SK-N-SH treated with all-trans-retinoic acid at 6 μM for 48 hours (cell line): ENCODE measurements around the gene NDUFAF4.

Experiments
- ARNTL ChIP-seq: fragments of 450-650 bp; formaldehyde crosslinking; IDR thresholded peaks from 2 replicates; pipeline ENCODE4 v1.5.0; 2020; ENCODE audit warnings: low read depth, mild to moderate bottlenecking, moderate library complexity, borderline replicate concordance
- BACH2 ChIP-seq: fragments of 250-450 bp; sonication (Bioruptor Pico); IDR thresholded peaks from 2 replicates; pipeline ENCODE4 v1.9.0; 2021; ENCODE audit warnings: mild to moderate bottlenecking, borderline replicate concordance
- GLIS3 ChIP-seq: fragments of 250-450 bp; sonication (Bioruptor Pico); IDR thresholded peaks from 2 replicates; pipeline ENCODE4 v1.5.0; 2020; ENCODE audit warnings: mild to moderate bottlenecking, moderate library complexity
- PATZ1 ChIP-seq: fragments of 250-450 bp; sonication (Bioruptor Pico); IDR thresholded peaks from 2 replicates; pipeline ENCODE4 v1.8.0; 2020; ENCODE audit warnings: mild to moderate bottlenecking, moderate library complexity, borderline replicate concordance
- PPARA ChIP-seq: fragments of 250-450 bp; sonication (Bioruptor Pico); IDR thresholded peaks from 2 replicates; pipeline ENCODE4 v1.5.0; 2020; ENCODE audit warnings: mild to moderate bottlenecking, borderline replicate concordance
- RARB ChIP-seq: fragments of 250-450 bp; sonication (Bioruptor Pico); IDR thresholded peaks from 2 replicates; pipeline ENCODE4 v1.8.0; 2021; ENCODE audit warnings: mild to moderate bottlenecking, moderate library complexity
- TCF4 ChIP-seq: fragments of 250-450 bp; sonication (Bioruptor Pico); IDR thresholded peaks from 2 replicates; pipeline ENCODE4 v1.8.0; 2021; ENCODE audit warnings: mild to moderate bottlenecking, moderate library complexity, borderline replicate concordance
- TOX ChIP-seq: fragments of 250-450 bp; sonication (Bioruptor Pico); IDR thresholded peaks from 2 replicates; pipeline ENCODE4 v1.8.0; 2021; ENCODE audit warnings: mild to moderate bottlenecking, moderate library complexity, borderline replicate concordance
- ZFP3 ChIP-seq: fragments of 250-450 bp; sonication (Bioruptor Pico); IDR thresholded peaks from 2 replicates; pipeline ENCODE4 v1.5.0; 2020; ENCODE audit warnings: mild to moderate bottlenecking, moderate library complexity
- ZFP30 ChIP-seq: fragments of 450-650 bp; formaldehyde crosslinking; IDR thresholded peaks from 2 replicates; pipeline ENCODE4 v1.5.0; 2022; ENCODE audit warnings: mild to moderate bottlenecking, moderate library complexity
- ZNF70 ChIP-seq: fragments of 450-650 bp; formaldehyde crosslinking; IDR thresholded peaks from 2 replicates; pipeline ENCODE4 v1.5.0; 2020; ENCODE audit warnings: mild to moderate bottlenecking, moderate library complexity
- ZNF8 ChIP-seq: fragments of 450-650 bp; formaldehyde crosslinking; IDR thresholded peaks from 2 replicates; pipeline ENCODE4 v1.5.0; 2020; ENCODE audit warnings: mild to moderate bottlenecking, moderate library complexity

GRCh38 chr6:96911171-96911570, 13.5 kb upstream of the NDUFAF4 start:
- no peak for TF ChIP-seq TOX (CRISPR knock-in tag)
- no peak for TF ChIP-seq BACH2 (CRISPR knock-in tag)
- no peak for TF ChIP-seq RARB (CRISPR knock-in tag)
- no peak for TF ChIP-seq PATZ1 (CRISPR knock-in tag)
- no peak for TF ChIP-seq ZNF8
- no peak for TF ChIP-seq GLIS3 (CRISPR knock-in tag)
- TF ChIP-seq PPARA (CRISPR knock-in tag), result no peak
- no peak for TF ChIP-seq ZNF70 (CRISPR knock-in tag)
- no peak for TF ChIP-seq ZFP30
- no peak for TF ChIP-seq ARNTL
- no peak for TF ChIP-seq ZFP3
- no peak for TF ChIP-seq TCF4 (CRISPR knock-in tag)
